GM23338 (cell line): ENCODE data around the gene SH3D19. TPM values are rescaled to one million over a fixed set of nuclear protein-coding genes. Genes with fewer than 3 reads are reported as not detected.

ENCODE experiments used
- ATAC-seq: fragments of 200-7000 bp; cut with Tn5 transposase; 3 replicates; pipeline ENCODE4 v1.9.1; 2020
- DNase-seq: peaks from one replicate; pipeline ENCODE4 v3.0.0-alpha.2; 2015; ENCODE audit warnings: low spot score
- H2AFZ ChIP-seq: fragments of 200-600 bp; sonication (generic); 2 replicates; pipeline ENCODE4 v1.8.0; 2016; ENCODE audit warnings: antibody characterized with exemption, mild to moderate bottlenecking, moderate library complexity
- H3F3A ChIP-seq: fragments of 200-600 bp; sonication (generic); replicated peaks from 2 replicates; pipeline ENCODE4 v1.8.0; 2017; ENCODE audit warnings: antibody characterized with exemption, mixed run types, low read depth
- H3K27ac ChIP-seq: fragments of 200-600 bp; sonication (generic); 2 replicates; pipeline ENCODE4 v1.6.1; 2016; ENCODE audit warnings: low read depth
- H3K27me3 ChIP-seq: fragments of 200-600 bp; sonication (generic); 2 replicates; pipeline ENCODE4 v1.8.0; 2016; ENCODE audit warnings: mild to moderate bottlenecking, mixed run types, moderate library complexity; ENCODE audit not compliant: insufficient read depth
- H3K36me3 ChIP-seq: fragments of 200-600 bp; sonication (generic); 2 replicates; pipeline ENCODE4 v1.8.0; 2016; ENCODE audit warnings: mild to moderate bottlenecking; ENCODE audit not compliant: insufficient read depth
- H3K4me1 ChIP-seq: fragments of 200-600 bp; sonication (generic); 2 replicates; pipeline ENCODE4 v1.8.0; 2016; ENCODE audit warnings: mild to moderate bottlenecking, moderate library complexity; ENCODE audit not compliant: insufficient read depth
- H3K4me2 ChIP-seq: fragments of 200-600 bp; sonication (generic); 2 replicates; pipeline ENCODE4 v1.7.1; 2017; ENCODE audit warnings: mixed run types
- H3K4me3 ChIP-seq: fragments of 200-600 bp; sonication (generic); 2 replicates; pipeline ENCODE4 v1.6.1; 2016; ENCODE audit warnings: mixed run types
- H3K79me2 ChIP-seq: fragments of 200-600 bp; sonication (generic); replicated peaks from 2 replicates; pipeline ENCODE4 v1.8.0; 2017; ENCODE audit warnings: mild to moderate bottlenecking; ENCODE audit not compliant: insufficient read depth
- H3K9me2 ChIP-seq: fragments of 200-600 bp; sonication (generic); 2 replicates; pipeline ENCODE4 v1.8.0; 2017; ENCODE audit not compliant: insufficient read depth
- H4K20me1 ChIP-seq: fragments of 200-600 bp; sonication (generic); replicated peaks from 2 replicates; pipeline ENCODE4 v1.8.0; 2017; ENCODE audit warnings: mild to moderate bottlenecking; ENCODE audit not compliant: insufficient read depth
- H3K27ac Mint-ChIP-seq: 2 replicates; pipeline ENCODE4 v1.8.0; 2020; ENCODE audit warnings: inconsistent platforms, mild to moderate bottlenecking, moderate library complexity, mixed read lengths
- H3K27me3 Mint-ChIP-seq: 3 replicates; pipeline ENCODE4 v1.8.0; 2022; ENCODE audit warnings: low read depth, mild to moderate bottlenecking, moderate library complexity, mixed read lengths, inconsistent platforms; ENCODE audit not compliant: insufficient read depth, poor library complexity
- H3K36me3 Mint-ChIP-seq: 3 replicates; pipeline ENCODE4 v1.8.0; 2021; ENCODE audit warnings: low read depth, mild to moderate bottlenecking, inconsistent platforms, moderate library complexity, mixed read lengths
- H3K4me1 Mint-ChIP-seq: 3 replicates; pipeline ENCODE4 v1.8.0; 2020; ENCODE audit warnings: mild to moderate bottlenecking, inconsistent platforms, mixed read lengths
- H3K4me3 Mint-ChIP-seq: 3 replicates; pipeline ENCODE4 v1.8.0; 2021; ENCODE audit warnings: moderate library complexity, mild to moderate bottlenecking, inconsistent platforms, mixed read lengths
- H3K9me3 Mint-ChIP-seq: 3 replicates; pipeline ENCODE4 v1.8.0; 2020; ENCODE audit warnings: moderate library complexity, mild to moderate bottlenecking, inconsistent platforms, mixed read lengths
- CREB1 ChIP-seq: fragments of 250-450 bp; sonication (Bioruptor Pico); IDR thresholded peaks from 2 replicates; pipeline ENCODE4 v1.5.0; 2020; ENCODE audit warnings: low read depth, mild to moderate bottlenecking, moderate library complexity
- EZH2 ChIP-seq: fragments of 200-600 bp; sonication (generic); IDR thresholded peaks from one replicate; pipeline ENCODE4 v1.8.0; 2017; ENCODE audit warnings: antibody characterized with exemption, mild to moderate bottlenecking, low read depth; ENCODE audit not compliant: unreplicated experiment
- EZH2phosphoT487 ChIP-seq: fragments of 200-600 bp; sonication (generic); IDR thresholded peaks from one replicate; pipeline ENCODE4 v1.8.1; 2018; ENCODE audit warnings: antibody characterized with exemption; ENCODE audit not compliant: unreplicated experiment
- JUNB ChIP-seq: IDR thresholded peaks from one replicate; pipeline ENCODE4 v1.6.1; 2016; ENCODE audit warnings: antibody characterized with exemption; ENCODE audit not compliant: unreplicated experiment
- NANOG ChIP-seq: IDR thresholded peaks from 2 replicates; pipeline ENCODE4 v1.6.1; 2016; ENCODE audit warnings: antibody characterized with exemption, borderline replicate concordance
- POLR2AphosphoS5 ChIP-seq: IDR thresholded peaks from 2 replicates; pipeline ENCODE4 v1.6.1; 2016; ENCODE audit warnings: antibody characterized with exemption, low read depth
- REST ChIP-seq: IDR thresholded peaks from one replicate; pipeline ENCODE4 v1.6.1; 2018; ENCODE audit warnings: antibody characterized with exemption; ENCODE audit not compliant: unreplicated experiment
- STAT1 ChIP-seq: IDR thresholded peaks from one replicate; pipeline ENCODE4 v1.6.1; 2016; ENCODE audit warnings: antibody characterized with exemption; ENCODE audit not compliant: unreplicated experiment
- ZNF114 ChIP-seq: fragments of 250-450 bp; sonication (Bioruptor Pico); IDR thresholded peaks from 2 replicates; pipeline ENCODE4 v1.5.0; 2020; ENCODE audit warnings: mild to moderate bottlenecking, moderate library complexity
- ZNF331 ChIP-seq: fragments of 250-450 bp; sonication (Bioruptor Pico); IDR thresholded peaks from 2 replicates; pipeline ENCODE4 v1.5.0; 2020; ENCODE audit warnings: low read depth, mild to moderate bottlenecking, moderate library complexity
- polyA plus RNA-seq: library from polyadenylated mRNA; unstranded; fragments of >200 nt; fragmentation: Nextera tagmentation; extraction: Ambion mirVana; gene quantifications from 2 replicates; pipeline ENCODE4 v1.2.1, GENCODE V29; 2016
- total RNA-seq: library from RNA; depleted of rRNA; stranded (reverse); fragments of >200 nt; shearing (Covaris generic); gene quantifications from 2 replicates; pipeline ENCODE4 v1.2.3, GENCODE V29; 2014
- TF ChIP-seq, protein P1 (sequence below), 2 experiments: fragments of 200-600 bp in 1 of 2; sonication (generic) in 1 of 2; conservative IDR thresholded peaks; 2 replicates each; pipeline versions ENCODE4 v1.5.1 to v1.6.1; 2016 to 2017; ENCODE audit warnings: antibody characterized with exemption in 2 of 2, low read depth in 2 of 2, mild to moderate bottlenecking in 2 of 2, moderate library complexity in 1 of 2
- TF ChIP-seq, protein P2 (sequence below): fragments of 250-450 bp; sonication (Bioruptor Pico); IDR thresholded peaks from 2 replicates; pipeline ENCODE4 v1.5.0; 2020; ENCODE audit warnings: mild to moderate bottlenecking, moderate library complexity
- TF ChIP-seq, protein P3 (sequence below): IDR thresholded peaks from 2 replicates; pipeline ENCODE4 v1.6.1; 2016; ENCODE audit warnings: antibody characterized with exemption

The SH3D19 gene
- total and polyA plus RNA-seq, 2 experiments from 2014 or later = 25.3 to 57.4 TPM

DNA sequence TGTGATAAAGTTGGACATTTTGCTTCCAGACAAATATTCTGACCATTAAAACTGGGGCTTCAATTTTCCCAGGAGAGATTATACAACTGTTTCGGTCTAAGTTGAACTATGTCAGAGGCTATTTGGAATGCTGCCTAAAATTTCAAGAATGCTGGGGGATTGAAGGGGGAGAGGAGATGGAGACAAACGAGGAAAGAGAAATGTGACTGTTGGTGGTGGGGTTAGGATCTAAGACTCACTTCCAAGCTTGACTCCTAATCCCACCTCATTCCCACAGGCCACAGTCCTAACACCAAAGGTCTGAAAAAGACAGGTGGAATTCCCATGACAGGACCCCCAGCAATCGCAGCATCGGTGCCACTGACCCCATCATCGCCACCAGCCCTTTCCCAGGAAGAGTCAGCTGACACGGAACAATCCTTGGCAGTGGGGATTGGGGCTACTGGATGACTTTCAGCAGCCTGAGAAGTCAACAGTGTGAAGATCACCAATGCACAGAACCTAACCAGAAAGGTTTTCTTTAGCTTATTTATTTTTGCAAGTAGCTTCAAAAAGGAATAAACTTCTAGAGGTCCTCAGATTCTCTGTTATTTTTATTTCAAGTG, 122.5 kb downstream of the SH3D19 start:
- H2AFZ ChIP-seq = no peak overlapping the region
- no peaks in the 10 kb centered on the region for H3K36me3 ChIP-seq
- Mint-ChIP-seq H3K9me3 (no peaks in the 10 kb centered on the region), H3K27me3 (no peaks in the 10 kb centered on the region), H3K36me3 (no peaks in the 10 kb centered on the region), H3K4me1 (peaks cover 9% of the 10 kb centered on the region; the same call in 2 of the 3 replicates), H3K4me3 (no peak overlapping the region), H3K27ac (peak overlapping the region; percentile 13; the same call in 1 of the 2 replicates)
- H3K27ac ChIP-seq = no peak overlapping the region
- H3K79me2 ChIP-seq = no peaks in the 10 kb centered on the region; the same call in none of the 2 replicates
- H3K4me2 ChIP-seq = no peak overlapping the region
- no peaks in the 10 kb centered on the region; the same call in 1 of the 2 replicates for H3K4me1 ChIP-seq
- H3K4me3 ChIP-seq = no peak overlapping the region
- DNase-seq = peak; percentile 51
- no peaks in the 10 kb centered on the region for H3K9me2 ChIP-seq
- no peak for ATAC-seq
- H3K27me3 ChIP-seq = no peaks in the 10 kb centered on the region
- no peaks in the 10 kb centered on the region for H3F3A ChIP-seq
- H4K20me1 ChIP-seq = no peaks in the 10 kb centered on the region
- TF ChIP-seq EZH2 = no peak
- TF ChIP-seq, protein P1, sequence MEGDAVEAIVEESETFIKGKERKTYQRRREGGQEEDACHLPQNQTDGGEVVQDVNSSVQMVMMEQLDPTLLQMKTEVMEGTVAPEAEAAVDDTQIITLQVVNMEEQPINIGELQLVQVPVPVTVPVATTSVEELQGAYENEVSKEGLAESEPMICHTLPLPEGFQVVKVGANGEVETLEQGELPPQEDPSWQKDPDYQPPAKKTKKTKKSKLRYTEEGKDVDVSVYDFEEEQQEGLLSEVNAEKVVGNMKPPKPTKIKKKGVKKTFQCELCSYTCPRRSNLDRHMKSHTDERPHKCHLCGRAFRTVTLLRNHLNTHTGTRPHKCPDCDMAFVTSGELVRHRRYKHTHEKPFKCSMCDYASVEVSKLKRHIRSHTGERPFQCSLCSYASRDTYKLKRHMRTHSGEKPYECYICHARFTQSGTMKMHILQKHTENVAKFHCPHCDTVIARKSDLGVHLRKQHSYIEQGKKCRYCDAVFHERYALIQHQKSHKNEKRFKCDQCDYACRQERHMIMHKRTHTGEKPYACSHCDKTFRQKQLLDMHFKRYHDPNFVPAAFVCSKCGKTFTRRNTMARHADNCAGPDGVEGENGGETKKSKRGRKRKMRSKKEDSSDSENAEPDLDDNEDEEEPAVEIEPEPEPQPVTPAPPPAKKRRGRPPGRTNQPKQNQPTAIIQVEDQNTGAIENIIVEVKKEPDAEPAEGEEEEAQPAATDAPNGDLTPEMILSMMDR (conservative IDR thresholded peaks at IDR 0.05; ENCODE audit: low read depth in 2 of 2) = no peak
- TF ChIP-seq, protein P2, sequence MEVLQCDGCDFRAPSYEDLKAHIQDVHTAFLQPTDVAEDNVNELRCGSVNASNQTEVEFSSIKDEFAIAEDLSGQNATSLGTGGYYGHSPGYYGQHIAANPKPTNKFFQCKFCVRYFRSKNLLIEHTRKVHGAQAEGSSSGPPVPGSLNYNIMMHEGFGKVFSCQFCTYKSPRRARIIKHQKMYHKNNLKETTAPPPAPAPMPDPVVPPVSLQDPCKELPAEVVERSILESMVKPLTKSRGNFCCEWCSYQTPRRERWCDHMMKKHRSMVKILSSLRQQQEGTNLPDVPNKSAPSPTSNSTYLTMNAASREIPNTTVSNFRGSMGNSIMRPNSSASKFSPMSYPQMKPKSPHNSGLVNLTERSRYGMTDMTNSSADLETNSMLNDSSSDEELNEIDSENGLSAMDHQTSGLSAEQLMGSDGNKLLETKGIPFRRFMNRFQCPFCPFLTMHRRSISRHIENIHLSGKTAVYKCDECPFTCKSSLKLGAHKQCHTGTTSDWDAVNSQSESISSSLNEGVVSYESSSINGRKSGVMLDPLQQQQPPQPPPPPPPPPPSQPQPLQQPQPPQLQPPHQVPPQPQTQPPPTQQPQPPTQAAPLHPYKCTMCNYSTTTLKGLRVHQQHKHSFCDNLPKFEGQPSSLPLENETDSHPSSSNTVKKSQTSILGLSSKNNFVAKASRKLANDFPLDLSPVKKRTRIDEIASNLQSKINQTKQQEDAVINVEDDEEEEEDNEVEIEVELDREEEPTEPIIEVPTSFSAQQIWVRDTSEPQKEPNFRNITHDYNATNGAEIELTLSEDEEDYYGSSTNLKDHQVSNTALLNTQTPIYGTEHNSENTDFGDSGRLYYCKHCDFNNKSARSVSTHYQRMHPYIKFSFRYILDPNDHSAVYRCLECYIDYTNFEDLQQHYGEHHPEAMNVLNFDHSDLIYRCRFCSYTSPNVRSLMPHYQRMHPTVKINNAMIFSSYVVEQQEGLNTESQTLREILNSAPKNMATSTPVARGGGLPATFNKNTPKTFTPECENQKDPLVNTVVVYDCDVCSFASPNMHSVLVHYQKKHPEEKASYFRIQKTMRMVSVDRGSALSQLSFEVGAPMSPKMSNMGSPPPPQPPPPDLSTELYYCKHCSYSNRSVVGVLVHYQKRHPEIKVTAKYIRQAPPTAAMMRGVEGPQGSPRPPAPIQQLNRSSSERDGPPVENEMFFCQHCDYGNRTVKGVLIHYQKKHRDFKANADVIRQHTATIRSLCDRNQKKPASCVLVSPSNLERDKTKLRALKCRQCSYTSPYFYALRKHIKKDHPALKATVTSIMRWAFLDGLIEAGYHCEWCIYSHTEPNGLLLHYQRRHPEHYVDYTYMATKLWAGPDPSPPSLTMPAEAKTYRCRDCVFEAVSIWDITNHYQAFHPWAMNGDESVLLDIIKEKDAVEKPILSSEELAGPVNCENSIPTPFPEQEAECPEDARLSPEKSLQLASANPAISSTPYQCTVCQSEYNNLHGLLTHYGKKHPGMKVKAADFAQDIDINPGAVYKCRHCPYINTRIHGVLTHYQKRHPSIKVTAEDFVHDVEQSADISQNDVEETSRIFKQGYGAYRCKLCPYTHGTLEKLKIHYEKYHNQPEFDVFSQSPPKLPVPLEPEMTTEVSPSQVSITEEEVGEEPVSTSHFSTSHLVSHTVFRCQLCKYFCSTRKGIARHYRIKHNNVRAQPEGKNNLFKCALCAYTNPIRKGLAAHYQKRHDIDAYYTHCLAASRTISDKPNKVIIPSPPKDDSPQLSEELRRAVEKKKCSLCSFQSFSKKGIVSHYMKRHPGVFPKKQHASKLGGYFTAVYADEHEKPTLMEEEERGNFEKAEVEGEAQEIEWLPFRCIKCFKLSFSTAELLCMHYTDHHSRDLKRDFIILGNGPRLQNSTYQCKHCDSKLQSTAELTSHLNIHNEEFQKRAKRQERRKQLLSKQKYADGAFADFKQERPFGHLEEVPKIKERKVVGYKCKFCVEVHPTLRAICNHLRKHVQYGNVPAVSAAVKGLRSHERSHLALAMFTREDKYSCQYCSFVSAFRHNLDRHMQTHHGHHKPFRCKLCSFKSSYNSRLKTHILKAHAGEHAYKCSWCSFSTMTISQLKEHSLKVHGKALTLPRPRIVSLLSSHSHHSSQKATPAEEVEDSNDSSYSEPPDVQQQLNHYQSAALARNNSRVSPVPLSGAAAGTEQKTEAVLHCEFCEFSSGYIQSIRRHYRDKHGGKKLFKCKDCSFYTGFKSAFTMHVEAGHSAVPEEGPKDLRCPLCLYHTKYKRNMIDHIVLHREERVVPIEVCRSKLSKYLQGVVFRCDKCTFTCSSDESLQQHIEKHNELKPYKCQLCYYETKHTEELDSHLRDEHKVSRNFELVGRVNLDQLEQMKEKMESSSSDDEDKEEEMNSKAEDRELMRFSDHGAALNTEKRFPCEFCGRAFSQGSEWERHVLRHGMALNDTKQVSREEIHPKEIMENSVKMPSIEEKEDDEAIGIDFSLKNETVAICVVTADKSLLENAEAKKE (CRISPR knock-in tag) = no peak
- TF ChIP-seq STAT1 = no peak
- no peak for TF ChIP-seq EZH2phosphoT487
- no peak for TF ChIP-seq ZNF331 (CRISPR knock-in tag)
- TF ChIP-seq ZNF114 = no peak
- TF ChIP-seq CREB1 (CRISPR knock-in tag) = no peak
- TF ChIP-seq REST = no peak
- TF ChIP-seq JUNB = no peak
- TF ChIP-seq NANOG = no peak
- TF ChIP-seq, protein P3, sequence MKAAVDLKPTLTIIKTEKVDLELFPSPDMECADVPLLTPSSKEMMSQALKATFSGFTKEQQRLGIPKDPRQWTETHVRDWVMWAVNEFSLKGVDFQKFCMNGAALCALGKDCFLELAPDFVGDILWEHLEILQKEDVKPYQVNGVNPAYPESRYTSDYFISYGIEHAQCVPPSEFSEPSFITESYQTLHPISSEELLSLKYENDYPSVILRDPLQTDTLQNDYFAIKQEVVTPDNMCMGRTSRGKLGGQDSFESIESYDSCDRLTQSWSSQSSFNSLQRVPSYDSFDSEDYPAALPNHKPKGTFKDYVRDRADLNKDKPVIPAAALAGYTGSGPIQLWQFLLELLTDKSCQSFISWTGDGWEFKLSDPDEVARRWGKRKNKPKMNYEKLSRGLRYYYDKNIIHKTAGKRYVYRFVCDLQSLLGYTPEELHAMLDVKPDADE = no peak
- no peak for TF ChIP-seq POLR2AphosphoS5
